Neuronal stem cell (in vitro differentiated cells): Measurements from ENCODE around the gene MTFP1.
"Not testable (repeated sequence)": the region's sequence is repeated elsewhere in the genome, so short reads cannot be mapped to it uniquely, and the experiment has no call there.

Experiments
- DNase-seq: peaks from one replicate; pipeline ENCODE4 v3.0.0-alpha.2; 2013; ENCODE audit warnings: low spot score
- H2AFZ ChIP-seq: one replicate; pipeline ENCODE4 v1.6.1; 2013; ENCODE audit warnings: mild to moderate bottlenecking, low read length, inconsistent platforms
- H2AK5ac ChIP-seq: 2 replicates; pipeline ENCODE4 v1.6.1; 2013; ENCODE audit warnings: low read depth, mild to moderate bottlenecking, inconsistent platforms, low read length, moderate library complexity, mixed read lengths
- H2BK120ac ChIP-seq: 2 replicates; pipeline ENCODE4 v1.6.1; 2013; ENCODE audit warnings: low read depth, mild to moderate bottlenecking, inconsistent platforms, low read length, moderate library complexity, mixed read lengths
- H2BK12ac ChIP-seq: one replicate; pipeline ENCODE4 v1.6.1; 2013; ENCODE audit warnings: low read length, inconsistent platforms
- H2BK15ac ChIP-seq: 2 replicates; pipeline ENCODE4 v1.6.1; 2013; ENCODE audit warnings: mild to moderate bottlenecking, low read length, inconsistent platforms, mixed read lengths
- H2BK5ac ChIP-seq: one replicate; pipeline ENCODE4 v1.6.1; 2013; ENCODE audit warnings: inconsistent platforms, mild to moderate bottlenecking, low read length, moderate library complexity
- H3K14ac ChIP-seq: one replicate; pipeline ENCODE4 v1.6.1; 2013; ENCODE audit warnings: low read length, inconsistent platforms
- H3K18ac ChIP-seq: 2 replicates; pipeline ENCODE4 v1.6.1; 2013; ENCODE audit warnings: low read length, inconsistent platforms
- H3K23ac ChIP-seq: 2 replicates; pipeline ENCODE4 v1.6.1; 2013; ENCODE audit warnings: low read depth, mild to moderate bottlenecking, mixed read lengths, low read length, inconsistent platforms; ENCODE audit not compliant: poor library complexity
- H3K27ac ChIP-seq: replicated peaks from 3 replicates; pipeline ENCODE4 v1.5.1; 2013; ENCODE audit warnings: low read length, inconsistent platforms
- H3K27me3 ChIP-seq, 3 experiments: 2 replicates each; pipeline ENCODE4 v1.6.1; 2013; ENCODE audit warnings: low read length in 3 of 3, mild to moderate bottlenecking in 2 of 3, inconsistent platforms in 1 of 3, low read depth in 1 of 3, mixed read lengths in 1 of 3, moderate library complexity in 1 of 3; ENCODE audit not compliant: control insufficient read depth in 3 of 3, insufficient read depth in 3 of 3
- H3K36me3 ChIP-seq, 2 donors: replicated peaks in 1 of 2; 2 replicates each; pipeline ENCODE4 v1.6.1; 2013; ENCODE audit warnings: low read length in 2 of 2; ENCODE audit not compliant: control insufficient read depth in 2 of 2, insufficient read depth in 2 of 2
- H3K4ac ChIP-seq: 2 replicates; pipeline ENCODE4 v1.6.1; 2013; ENCODE audit warnings: inconsistent platforms, mild to moderate bottlenecking, low read length, moderate library complexity
- H3K4me1 ChIP-seq, 2 donors: 1 replicate in 1 of 2; 2 replicates in 1 of 2; pipeline ENCODE4 v1.6.1; 2013; ENCODE audit warnings: low read length in 2 of 2, low read depth in 1 of 2; ENCODE audit not compliant: control insufficient read depth in 2 of 2, insufficient read depth in 1 of 2
- H3K4me2 ChIP-seq: one replicate; pipeline ENCODE4 v1.6.1; 2013; ENCODE audit warnings: mild to moderate bottlenecking, low read length, inconsistent platforms; ENCODE audit not compliant: insufficient read depth, poor library complexity, severe bottlenecking
- H3K4me3 ChIP-seq, 2 donors: 2 replicates each; pipeline ENCODE4 v1.5.1; 2013; ENCODE audit warnings: low read length in 2 of 2, mild to moderate bottlenecking in 2 of 2, inconsistent platforms in 1 of 2, moderate library complexity in 1 of 2
- H3K79me1 ChIP-seq: one replicate; pipeline ENCODE4 v1.6.1; 2013; ENCODE audit warnings: low read depth, mild to moderate bottlenecking, inconsistent platforms, low read length, moderate library complexity
- H3K9ac ChIP-seq: one replicate; pipeline ENCODE4 v1.6.1; 2013; ENCODE audit warnings: mild to moderate bottlenecking, low read depth, low read length, inconsistent platforms; ENCODE audit not compliant: poor library complexity
- H3K9me3 ChIP-seq, 2 donors: replicated peaks in 1 of 2; 2 replicates each; pipeline versions ENCODE3 to v1.6.1; 2013; ENCODE audit warnings: low read length in 2 of 2, mild to moderate bottlenecking in 2 of 2, inconsistent platforms in 1 of 2, low read depth in 1 of 2, mixed read lengths in 1 of 2, moderate library complexity in 1 of 2; ENCODE audit not compliant: control insufficient read depth in 2 of 2, insufficient read depth in 1 of 2
- H4K8ac ChIP-seq: one replicate; pipeline ENCODE4 v1.6.1; 2013; ENCODE audit warnings: low read depth, mild to moderate bottlenecking, inconsistent platforms, low read length, moderate library complexity
- H4K91ac ChIP-seq: one replicate; pipeline ENCODE4 v1.6.1; 2013; ENCODE audit warnings: low read length, low read depth, mild to moderate bottlenecking, inconsistent platforms; ENCODE audit not compliant: poor library complexity
- WGBS, 2 donors: extraction: QIAGEN DNeasy Blood & Tissue Kit; methylation state at CpG; one replicate each; pipeline ENCODE4 v1.1.7; 2013; ENCODE audit warnings: missing lambda C conversion rate in 2 of 2, mixed read lengths in 1 of 2; ENCODE audit not compliant: insufficient read length in 2 of 2, insufficient replicate concordance in 1 of 2; ENCODE audit errors: extremely low coverage in 2 of 2; 5-methylcytosine and 5-hydroxymethylcytosine counted together

The MTFP1 gene

DNA sequence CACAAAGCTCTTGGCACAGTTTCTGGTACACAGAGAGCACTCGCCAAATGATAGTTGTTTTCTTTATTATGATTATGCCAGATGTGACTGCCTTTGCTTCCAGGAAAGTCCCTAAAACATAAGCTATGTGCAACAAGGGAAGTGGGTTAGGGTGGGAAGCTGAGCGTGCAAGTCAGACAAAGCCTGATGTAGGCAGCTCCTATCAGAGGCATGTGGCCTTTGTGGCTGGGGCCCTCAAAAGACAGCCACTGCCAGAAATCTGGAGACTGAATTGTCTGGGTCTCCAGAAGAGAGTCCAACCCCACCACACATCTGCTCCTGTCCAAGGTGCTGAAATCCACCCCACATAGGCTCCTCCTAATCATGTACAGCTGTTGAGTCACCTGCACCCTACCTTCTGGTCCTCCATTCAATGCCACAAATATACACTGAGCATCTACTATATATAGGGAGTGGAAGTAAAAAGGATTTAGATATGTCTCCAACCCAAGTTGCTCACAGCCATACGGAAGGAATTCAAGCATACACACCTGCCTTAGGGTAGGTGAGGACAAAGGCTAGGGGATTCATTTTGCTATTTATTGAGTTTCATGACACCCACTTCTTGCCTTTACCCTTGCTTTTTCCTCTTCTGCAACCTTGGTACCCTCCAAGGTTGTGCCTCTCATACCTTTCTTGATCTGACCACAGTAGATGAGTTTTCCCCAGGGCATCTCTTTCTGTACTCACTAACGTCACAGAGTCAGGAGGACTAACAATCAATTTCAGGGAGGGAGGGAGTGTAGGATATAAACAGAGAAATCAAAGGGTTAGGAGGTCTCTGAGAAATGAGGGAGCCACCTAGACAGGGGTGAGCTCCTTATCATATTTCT is 33.8 kb downstream of the MTFP1 start:
- H3K4me3 ChIP-seq, result no peak overlapping the region
- H3K9me3 ChIP-seq, result no peaks in the 10 kb centered on the region
- no peak overlapping the region for H3K4ac ChIP-seq
- no peak overlapping the region for H4K8ac ChIP-seq
- no peaks in the 10 kb centered on the region for H3K79me1 ChIP-seq
- H3K9ac ChIP-seq, result no peak overlapping the region
- H3K36me3 ChIP-seq, result no peaks in the 10 kb centered on the region
- WGBS, 2 donors, result no CpG with 5 or more reads among the region's 4 CpGs
- H2BK120ac ChIP-seq, result no peak overlapping the region
- no peak overlapping the region for H3K14ac ChIP-seq
- no peak overlapping the region for H2AK5ac ChIP-seq
- no peak overlapping the region for H3K18ac ChIP-seq
- H3K4me1 ChIP-seq, result no peaks in the 10 kb centered on the region
- H3K27me3 ChIP-seq, result peaks cover 0 to 2% (median 0%) of the 10 kb centered on the region in 3 experiments
- no peak overlapping the region for H4K91ac ChIP-seq
- H2BK5ac ChIP-seq, result no peak overlapping the region
- no peak overlapping the region for H3K4me2 ChIP-seq
- H3K27ac ChIP-seq, result no peak overlapping the region
- H2AFZ ChIP-seq, result no peak overlapping the region
- no peak overlapping the region for H3K23ac ChIP-seq
- peak; percentile 43 for DNase-seq
- no peak overlapping the region for H2BK15ac ChIP-seq
- H2BK12ac ChIP-seq, result no peak overlapping the region

DNA sequence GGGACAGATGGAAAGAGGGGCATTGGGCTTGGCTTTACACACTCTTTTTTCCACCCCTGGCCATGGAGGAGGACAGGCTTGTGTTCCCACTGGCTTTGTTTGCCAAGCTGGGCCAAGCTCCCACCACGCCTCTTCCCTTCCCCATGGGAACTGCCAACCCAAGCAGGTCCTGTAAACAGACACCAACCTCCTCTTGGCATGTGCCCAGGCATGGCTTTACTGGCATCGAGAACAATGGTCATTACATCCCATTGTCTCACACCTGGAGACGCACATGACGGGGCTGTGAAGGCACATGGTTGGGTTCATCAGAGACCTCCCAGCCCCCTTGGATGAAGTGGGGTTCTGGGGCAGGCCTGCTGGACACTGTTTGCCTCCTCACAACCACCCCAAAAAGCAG is 34.6 kb downstream of the MTFP1 start:
- Histone ChIP-seq H2AK5ac (no peak overlapping the region), H3K27ac (no peak overlapping the region), H3K14ac (no peak overlapping the region), H3K4ac (no peak overlapping the region), H3K4me1 (no peaks in the 10 kb centered on the region), H2BK12ac (no peak overlapping the region), H3K36me3 (no peaks in the 10 kb centered on the region), H3K4me3 (no peak overlapping the region), H3K27me3 (peaks cover 0 to 2% (median 0%) of the 10 kb centered on the region in 3 experiments), H3K18ac (no peak overlapping the region), H2BK120ac (no peak overlapping the region), H4K8ac (no peak overlapping the region), H3K9ac (no peak overlapping the region), H2BK15ac (no peak overlapping the region), H3K9me3 (no peaks in the 10 kb centered on the region), H3K4me2 (no peak overlapping the region), H2BK5ac (no peak overlapping the region), H4K91ac (no peak overlapping the region), H3K79me1 (no peaks in the 10 kb centered on the region), H2AFZ (no peak overlapping the region), H3K23ac (no peak overlapping the region)
- DNase-seq, result no peak
- WGBS, 2 donors, result no CpG with 5 or more reads among the region's 4 CpGs

DNA sequence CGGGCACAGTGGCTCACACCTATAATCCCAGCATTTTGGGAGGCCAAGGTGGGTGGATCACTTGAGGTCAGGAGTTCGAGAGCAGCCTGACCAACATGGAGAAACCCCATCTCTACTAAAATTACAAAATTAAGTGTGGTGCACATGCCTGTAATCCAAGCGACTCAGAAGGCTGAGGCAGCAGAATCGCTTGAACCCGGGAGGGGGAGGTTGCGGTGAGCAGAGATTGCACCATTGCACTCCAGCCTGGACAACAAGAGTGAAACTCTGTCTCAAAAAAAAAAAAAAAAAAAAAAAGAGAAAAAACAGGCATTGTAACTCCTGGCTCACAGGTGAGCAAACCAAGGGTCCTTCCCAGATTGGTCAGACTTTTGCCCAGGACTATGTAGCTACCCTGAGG is 35.0 kb downstream of the MTFP1 start:
- H4K91ac ChIP-seq, H3K9me3 ChIP-seq, H2AFZ ChIP-seq, H3K9ac ChIP-seq, H3K36me3 ChIP-seq, H2BK120ac ChIP-seq, H2AK5ac ChIP-seq, H3K23ac ChIP-seq, H3K27me3 ChIP-seq, H4K8ac ChIP-seq, DNase-seq, H3K4me1 ChIP-seq, H3K79me1 ChIP-seq, H3K4ac ChIP-seq, H2BK5ac ChIP-seq, H2BK15ac ChIP-seq, H3K18ac ChIP-seq, H2BK12ac ChIP-seq, H3K27ac ChIP-seq, H3K14ac ChIP-seq, H3K4me2 ChIP-seq, H3K4me3 ChIP-seq: not testable (repeated sequence)
- WGBS, 2 donors, result no CpG with 5 or more reads among the region's 6 CpGs

DNA sequence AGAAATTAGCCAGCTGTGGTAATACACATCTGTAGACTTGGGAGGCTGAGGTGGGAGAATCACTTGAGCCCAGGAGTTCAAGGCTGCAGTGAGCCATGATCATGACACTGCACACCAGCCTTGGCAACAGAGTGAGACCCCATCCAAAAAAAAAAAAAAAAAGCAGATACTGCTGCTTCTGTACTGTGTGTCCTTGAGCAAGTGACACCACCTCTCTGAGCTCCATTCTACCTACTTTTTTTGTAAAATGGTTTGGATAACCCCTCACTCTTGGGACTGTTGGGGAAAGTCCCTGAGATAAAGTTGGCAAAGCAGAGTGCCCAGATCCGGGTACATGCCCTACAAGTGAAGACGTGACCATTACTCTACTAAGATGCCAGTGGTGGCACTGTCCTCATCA is 43.6 kb downstream of the MTFP1 start:
- Histone ChIP-seq H3K18ac (no peak overlapping the region), H2AFZ (no peak overlapping the region), H3K9ac (no peak overlapping the region), H3K4me3 (no peak overlapping the region), H3K36me3 (no peaks in the 10 kb centered on the region), H4K91ac (no peak overlapping the region), H3K27ac (no peak overlapping the region), H3K9me3 (no peaks in the 10 kb centered on the region), H3K23ac (no peak overlapping the region), H3K27me3 (peaks cover 0 to 20% (median 2%) of the 10 kb centered on the region in 3 experiments), H2BK5ac (no peak overlapping the region), H2BK15ac (no peak overlapping the region), H3K4me2 (no peak overlapping the region), H2BK120ac (no peak overlapping the region), H3K79me1 (no peaks in the 10 kb centered on the region), H2AK5ac (no peak overlapping the region), H3K4me1 (no peaks in the 10 kb centered on the region), H4K8ac (no peak overlapping the region), H3K14ac (no peak overlapping the region), H3K4ac (no peak overlapping the region), H2BK12ac (no peak overlapping the region)
- whole genome bisulfite sequencing, 2 donors, result no CpG with 5 or more reads among the region's 2 CpGs
- DNase-seq, result no peak
